Epithelial cell of esophagus (primary cell): ENCODE results near the gene IL34.
A peak's percentile ranks its signal among the peaks of the same experiment; 100 is the strongest.

ENCODE experiments used
- DNase-seq: peaks from one replicate; pipeline ENCODE4 v3.0.0; 2010; ENCODE audit warnings: low read depth
- H3K4me3 ChIP-seq: 2 replicates; pipeline ENCODE4 v1.5.1; 2011; ENCODE audit warnings: mild to moderate bottlenecking, low read length, control low read depth
- TF ChIP-seq, protein P1 (sequence below): IDR thresholded peaks from 2 replicates; pipeline ENCODE4 v1.5.1; 2011; ENCODE audit warnings: low read depth, mild to moderate bottlenecking, low read length, control low read depth, inconsistent platforms; ENCODE audit not compliant: insufficient read depth; ENCODE audit errors: missing control alignments

The IL34 gene

DNA sequence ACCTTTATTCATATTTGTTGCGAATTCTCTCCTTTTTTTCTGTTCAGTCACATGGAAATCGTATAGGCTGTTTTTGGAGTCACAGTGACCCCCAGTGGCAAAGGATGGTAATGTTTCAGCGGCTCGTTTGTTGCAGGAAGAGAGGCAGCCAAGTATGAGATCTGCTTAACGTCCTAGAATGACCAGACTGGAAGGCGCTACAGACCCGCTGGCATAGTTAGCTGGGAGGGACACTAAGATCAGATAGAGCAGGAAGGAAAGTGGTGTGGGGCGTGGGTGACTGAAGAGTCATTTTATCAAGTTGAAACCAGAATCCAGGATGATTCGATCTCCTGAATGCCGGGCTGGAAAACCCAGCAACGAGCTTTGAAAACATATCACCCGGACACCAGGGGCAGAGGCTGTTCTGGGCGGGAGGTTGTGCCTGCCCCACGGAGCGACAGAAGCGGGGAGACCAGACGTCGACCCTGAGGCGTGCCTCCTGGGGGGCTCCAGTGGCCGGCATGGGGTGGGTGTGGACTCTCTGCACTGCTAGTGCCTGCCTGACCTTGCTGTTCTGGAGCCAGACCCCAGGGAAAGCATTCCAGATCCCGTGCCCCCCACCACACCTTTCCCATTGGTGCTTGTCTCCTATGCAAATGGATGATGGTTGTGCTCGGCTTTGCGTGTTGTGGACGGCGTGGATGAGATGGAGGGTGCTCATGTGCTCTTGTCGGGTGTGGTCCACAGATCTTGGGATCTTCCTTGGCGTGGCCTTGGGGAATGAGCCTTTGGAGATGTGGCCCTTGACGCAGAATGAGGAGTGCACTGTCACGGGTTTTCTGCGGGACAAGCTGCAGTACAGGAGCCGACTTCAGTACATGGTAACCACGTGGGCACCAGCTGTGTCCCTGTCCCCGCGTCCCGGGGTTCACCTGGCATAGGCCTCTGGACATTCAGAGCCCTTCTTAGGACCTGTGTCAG is 7.7 kb downstream of the IL34 start:
- peak overlapping the region; percentile 24 for H3K4me3 ChIP-seq
- DNase-seq, result peak; percentile 83

DNA sequence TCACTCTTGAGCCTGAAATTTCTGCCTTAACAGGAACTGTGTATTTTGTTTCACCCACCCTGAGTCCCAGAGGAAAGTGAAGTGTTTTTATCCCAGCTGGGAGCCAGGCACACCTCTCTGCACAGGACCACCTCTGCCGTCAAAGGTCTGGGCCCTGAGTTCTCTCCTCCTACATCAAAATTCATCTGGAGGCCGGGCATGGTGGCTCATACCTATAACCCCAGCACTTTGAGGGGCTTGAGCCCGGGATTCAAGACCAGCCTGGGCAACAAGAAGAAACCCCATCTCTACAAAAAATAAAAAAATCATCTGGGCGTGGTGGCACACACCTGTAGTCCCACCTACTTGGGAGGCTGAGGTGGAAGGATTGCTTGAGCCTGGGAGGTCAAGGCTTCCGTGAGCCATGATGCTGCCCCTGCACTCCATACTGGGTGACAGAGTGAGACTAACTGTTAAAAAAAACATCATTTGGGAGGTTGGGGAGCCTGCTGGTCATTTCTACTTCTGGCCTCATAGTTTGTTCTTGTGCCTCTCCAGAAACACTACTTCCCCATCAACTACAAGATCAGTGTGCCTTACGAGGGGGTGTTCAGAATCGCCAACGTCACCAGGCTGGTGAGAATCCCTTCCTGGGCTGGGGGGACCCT is 9.8 kb downstream of the IL34 start:
- no peak overlapping the region for H3K4me3 ChIP-seq
- DNase-seq, result no peak
- TF ChIP-seq, protein P1, sequence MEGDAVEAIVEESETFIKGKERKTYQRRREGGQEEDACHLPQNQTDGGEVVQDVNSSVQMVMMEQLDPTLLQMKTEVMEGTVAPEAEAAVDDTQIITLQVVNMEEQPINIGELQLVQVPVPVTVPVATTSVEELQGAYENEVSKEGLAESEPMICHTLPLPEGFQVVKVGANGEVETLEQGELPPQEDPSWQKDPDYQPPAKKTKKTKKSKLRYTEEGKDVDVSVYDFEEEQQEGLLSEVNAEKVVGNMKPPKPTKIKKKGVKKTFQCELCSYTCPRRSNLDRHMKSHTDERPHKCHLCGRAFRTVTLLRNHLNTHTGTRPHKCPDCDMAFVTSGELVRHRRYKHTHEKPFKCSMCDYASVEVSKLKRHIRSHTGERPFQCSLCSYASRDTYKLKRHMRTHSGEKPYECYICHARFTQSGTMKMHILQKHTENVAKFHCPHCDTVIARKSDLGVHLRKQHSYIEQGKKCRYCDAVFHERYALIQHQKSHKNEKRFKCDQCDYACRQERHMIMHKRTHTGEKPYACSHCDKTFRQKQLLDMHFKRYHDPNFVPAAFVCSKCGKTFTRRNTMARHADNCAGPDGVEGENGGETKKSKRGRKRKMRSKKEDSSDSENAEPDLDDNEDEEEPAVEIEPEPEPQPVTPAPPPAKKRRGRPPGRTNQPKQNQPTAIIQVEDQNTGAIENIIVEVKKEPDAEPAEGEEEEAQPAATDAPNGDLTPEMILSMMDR, result no peak

More for the DNA sequence above, 7.7 kb downstream of the IL34 start:
- TF ChIP-seq, protein P1, result peak; percentile 89

- TF ChIP-seq, protein P1, result no peak
- no peak for DNase-seq
- no peak overlapping the region for H3K4me3 ChIP-seq
These were observed 10.4 kb downstream of the IL34 start for GRCh38 chr16:70656712-70657263.

- TF ChIP-seq, protein P1, result no peak
These were observed 11.6 kb downstream of the IL34 start for GRCh38 chr16:70657956-70658355.

DNA sequence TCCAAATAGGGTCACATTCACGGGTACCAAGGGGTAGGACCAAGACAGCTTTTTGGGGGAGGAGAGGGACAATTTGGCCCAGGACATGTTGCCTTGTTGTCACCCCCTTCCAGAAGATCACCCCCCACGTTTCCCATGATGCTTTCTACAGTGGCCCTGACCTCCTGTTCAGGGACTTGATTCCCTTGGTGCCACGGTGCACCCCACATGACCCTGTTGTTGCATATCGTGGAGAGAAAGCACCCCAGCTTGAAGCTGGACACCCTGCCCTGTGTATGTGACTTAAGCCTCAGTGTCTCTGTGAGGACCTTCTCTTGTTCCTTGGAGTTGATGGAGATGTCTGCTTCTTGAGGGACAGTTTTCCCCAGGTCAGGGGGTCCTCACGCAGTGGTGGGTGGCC is 12.6 kb downstream of the IL34 start:
- DNase-seq, result no peak
- TF ChIP-seq, protein P1, result no peak
- no peak overlapping the region for H3K4me3 ChIP-seq

More at GRCh38 chr16:70657956-70658355, 11.6 kb downstream of the IL34 start:
- no peak for DNase-seq
- H3K4me3 ChIP-seq, result no peak overlapping the region

- TF ChIP-seq, protein P1, result no peak
- DNase-seq, result no peak
- no peak overlapping the region for H3K4me3 ChIP-seq
These were observed 13.2 kb downstream of the IL34 start for GRCh38 chr16:70659546-70659945.
